Activated CD8-positive, alpha-beta T cell treated with anti-CD3 and anti-CD28 coated beads for 36 hours (primary cell): ENCODE results near the gene DCHS2. TPM values are rescaled to one million over a fixed set of nuclear protein-coding genes. Genes with fewer than 3 reads are reported as not detected.
A peak's percentile ranks its signal among the peaks of the same experiment; 100 is the strongest.

Source experiments
- ATAC-seq: fragments of 200-7000 bp; cut with Tn5 transposase; one replicate; pipeline ENCODE4 v1.10.0; 2021; ENCODE audit warnings: mild to moderate bottlenecking, moderate library complexity
- CTCF ChIA-PET: fragments of 350-600 bp; sonication (Branson Sonifier 250); formaldehyde crosslinking; loops from one replicate; lab custom pipeline; 2021; ENCODE audit warnings: antibody characterized with exemption; lab: Charles Lee
- POLR2A ChIA-PET: fragments of 350-600 bp; sonication (Branson Sonifier 250); formaldehyde crosslinking; loops from one replicate; lab custom pipeline; 2021; ENCODE audit warnings: antibody characterized with exemption; lab: Charles Lee
- DNase-seq: peaks from one replicate; pipeline ENCODE4 v3.0.0-alpha.2; 2020
- H3K27ac Mint-ChIP-seq: one replicate; pipeline ENCODE4 v1.8.0; 2021; ENCODE audit warnings: mild to moderate bottlenecking, mixed read lengths
- H3K27me3 Mint-ChIP-seq: one replicate; pipeline ENCODE4 v1.8.0; 2021; ENCODE audit warnings: mixed read lengths
- H3K36me3 Mint-ChIP-seq: one replicate; pipeline ENCODE4 v1.8.0; 2021; ENCODE audit warnings: low read depth, mixed read lengths
- H3K4me1 Mint-ChIP-seq: one replicate; pipeline ENCODE4 v1.8.0; 2021; ENCODE audit warnings: low read depth, mixed read lengths
- H3K4me3 Mint-ChIP-seq: one replicate; pipeline ENCODE4 v1.8.0; 2021; ENCODE audit warnings: mild to moderate bottlenecking, moderate library complexity, mixed read lengths
- H3K9me3 Mint-ChIP-seq: one replicate; pipeline ENCODE4 v1.8.0; 2021; ENCODE audit warnings: mixed read lengths
- intact Hi-C: fragments of 100-400 bp; cut with micrococcal nuclease; formaldehyde crosslinking; loops from one replicate; pipeline ENCODE4 v1.10.0; 2022
- total RNA-seq, 2 experiments: library from RNA; stranded (reverse); gene quantifications; one replicate each; pipeline ENCODE4 v1.2.3, GENCODE V29; 2021
- TF ChIP-seq, protein P1 (sequence below): fragments of 200-600 bp; IDR thresholded peaks from one replicate; pipeline ENCODE4 v1.8.0; 2022; ENCODE audit warnings: antibody characterized with exemption, mild to moderate bottlenecking

The DCHS2 gene
- total RNA-seq, 2 experiments from 2014 or later, result not detected

DNA sequence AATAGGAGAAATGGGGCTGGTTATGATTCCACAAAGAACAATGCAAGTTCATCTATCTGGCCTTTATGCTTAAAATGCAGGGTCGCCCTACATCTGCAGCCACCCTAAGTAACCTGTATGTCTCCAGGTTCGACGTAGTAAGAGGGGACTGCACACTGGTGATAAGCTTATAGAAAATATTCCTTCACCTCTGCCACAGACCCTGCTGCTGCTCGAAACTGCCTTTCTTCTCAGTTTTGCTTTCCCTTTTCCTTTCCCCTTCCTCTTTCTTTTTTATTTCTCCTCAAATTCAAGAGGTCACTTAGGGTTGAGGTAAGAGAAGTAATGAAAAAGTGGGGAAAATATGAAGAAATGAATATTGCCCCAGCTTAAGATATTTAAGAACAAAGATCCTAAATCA, 123.5 kb downstream of the DCHS2 start:
- H3K27ac Mint-ChIP-seq, result no peak overlapping the region
- no peak for ATAC-seq
- no peaks in the 10 kb centered on the region for H3K9me3 Mint-ChIP-seq
- ChIA-PET POLR2A (no interaction called here), CTCF (no interaction called here)
- peaks cover 7% of the 10 kb centered on the region for H3K27me3 Mint-ChIP-seq
- intact Hi-C loops, result no loop called here
- TF ChIP-seq, protein P1, sequence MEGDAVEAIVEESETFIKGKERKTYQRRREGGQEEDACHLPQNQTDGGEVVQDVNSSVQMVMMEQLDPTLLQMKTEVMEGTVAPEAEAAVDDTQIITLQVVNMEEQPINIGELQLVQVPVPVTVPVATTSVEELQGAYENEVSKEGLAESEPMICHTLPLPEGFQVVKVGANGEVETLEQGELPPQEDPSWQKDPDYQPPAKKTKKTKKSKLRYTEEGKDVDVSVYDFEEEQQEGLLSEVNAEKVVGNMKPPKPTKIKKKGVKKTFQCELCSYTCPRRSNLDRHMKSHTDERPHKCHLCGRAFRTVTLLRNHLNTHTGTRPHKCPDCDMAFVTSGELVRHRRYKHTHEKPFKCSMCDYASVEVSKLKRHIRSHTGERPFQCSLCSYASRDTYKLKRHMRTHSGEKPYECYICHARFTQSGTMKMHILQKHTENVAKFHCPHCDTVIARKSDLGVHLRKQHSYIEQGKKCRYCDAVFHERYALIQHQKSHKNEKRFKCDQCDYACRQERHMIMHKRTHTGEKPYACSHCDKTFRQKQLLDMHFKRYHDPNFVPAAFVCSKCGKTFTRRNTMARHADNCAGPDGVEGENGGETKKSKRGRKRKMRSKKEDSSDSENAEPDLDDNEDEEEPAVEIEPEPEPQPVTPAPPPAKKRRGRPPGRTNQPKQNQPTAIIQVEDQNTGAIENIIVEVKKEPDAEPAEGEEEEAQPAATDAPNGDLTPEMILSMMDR, result no peak
- H3K4me1 Mint-ChIP-seq, result peaks cover 6% of the 10 kb centered on the region
- DNase-seq, result no peak
- H3K4me3 Mint-ChIP-seq, result no peak overlapping the region
- no peaks in the 10 kb centered on the region for H3K36me3 Mint-ChIP-seq

DNA sequence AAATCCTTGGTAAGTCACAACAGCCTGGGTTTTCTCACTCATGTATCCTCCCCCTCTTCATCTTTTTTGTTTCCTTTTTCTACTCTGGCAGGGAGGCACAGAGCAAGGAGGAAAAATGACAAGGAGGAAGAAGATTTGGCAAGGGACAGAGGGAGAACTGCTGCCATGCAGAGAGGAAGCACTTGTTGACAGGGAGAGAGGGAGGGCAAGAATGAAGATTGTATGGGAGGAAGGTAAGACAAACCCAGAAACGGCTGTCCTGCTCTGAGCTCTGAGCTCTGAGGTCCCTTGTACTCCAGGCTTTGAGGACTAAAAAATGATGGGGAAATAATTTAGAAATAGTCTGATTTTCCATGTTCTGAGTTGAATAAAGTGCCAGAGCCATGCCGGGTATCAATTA, 123.9 kb downstream of the DCHS2 start:
- ATAC-seq, result no peak
- Mint-ChIP-seq H3K27ac (no peak overlapping the region), H3K4me3 (no peak overlapping the region)

DNA sequence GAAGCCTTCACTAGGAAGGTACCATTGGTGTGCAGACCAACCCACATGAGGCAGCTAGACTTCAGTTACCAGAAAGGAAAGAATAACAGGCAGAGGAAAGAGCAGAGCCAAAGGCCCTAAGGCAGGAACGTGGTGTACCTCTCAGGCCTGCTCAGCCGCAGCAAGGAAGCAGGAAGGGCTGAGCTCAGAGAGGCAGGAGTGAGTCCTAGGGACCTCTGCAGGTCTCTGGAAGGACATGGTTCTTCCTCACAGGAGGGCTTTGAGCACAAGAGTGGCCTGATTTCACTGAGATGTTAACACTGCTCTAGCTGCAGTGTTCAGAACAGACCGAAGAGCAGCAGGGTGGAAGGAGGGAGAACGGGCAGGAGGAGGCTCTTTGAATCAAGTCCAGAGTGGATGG, 124.6 kb downstream of the DCHS2 start:
- no peak for DNase-seq
- H3K36me3 Mint-ChIP-seq, result no peaks in the 10 kb centered on the region
- TF ChIP-seq, protein P1, result no peak
- H3K27ac Mint-ChIP-seq, result no peak overlapping the region
- H3K4me3 Mint-ChIP-seq, result no peak overlapping the region
- H3K4me1 Mint-ChIP-seq, result peaks cover 7% of the 10 kb centered on the region
- ATAC-seq, result no peak
- intact Hi-C loops, result no loop called here
- ChIA-PET CTCF (no interaction called here), POLR2A (no interaction called here)
- no peaks in the 10 kb centered on the region for H3K9me3 Mint-ChIP-seq
- peaks cover 7% of the 10 kb centered on the region for H3K27me3 Mint-ChIP-seq

More for the DNA sequence above, 123.9 kb downstream of the DCHS2 start:
- H3K9me3 Mint-ChIP-seq, result no peaks in the 10 kb centered on the region
- H3K36me3 Mint-ChIP-seq, result no peaks in the 10 kb centered on the region
- TF ChIP-seq, protein P1, result no peak
- no peak for DNase-seq
- ChIA-PET CTCF (no interaction called here), POLR2A (no interaction called here)
- H3K4me1 Mint-ChIP-seq, result peaks cover 6% of the 10 kb centered on the region
- intact Hi-C loops, result no loop called here
- peaks cover 7% of the 10 kb centered on the region for H3K27me3 Mint-ChIP-seq

DNA sequence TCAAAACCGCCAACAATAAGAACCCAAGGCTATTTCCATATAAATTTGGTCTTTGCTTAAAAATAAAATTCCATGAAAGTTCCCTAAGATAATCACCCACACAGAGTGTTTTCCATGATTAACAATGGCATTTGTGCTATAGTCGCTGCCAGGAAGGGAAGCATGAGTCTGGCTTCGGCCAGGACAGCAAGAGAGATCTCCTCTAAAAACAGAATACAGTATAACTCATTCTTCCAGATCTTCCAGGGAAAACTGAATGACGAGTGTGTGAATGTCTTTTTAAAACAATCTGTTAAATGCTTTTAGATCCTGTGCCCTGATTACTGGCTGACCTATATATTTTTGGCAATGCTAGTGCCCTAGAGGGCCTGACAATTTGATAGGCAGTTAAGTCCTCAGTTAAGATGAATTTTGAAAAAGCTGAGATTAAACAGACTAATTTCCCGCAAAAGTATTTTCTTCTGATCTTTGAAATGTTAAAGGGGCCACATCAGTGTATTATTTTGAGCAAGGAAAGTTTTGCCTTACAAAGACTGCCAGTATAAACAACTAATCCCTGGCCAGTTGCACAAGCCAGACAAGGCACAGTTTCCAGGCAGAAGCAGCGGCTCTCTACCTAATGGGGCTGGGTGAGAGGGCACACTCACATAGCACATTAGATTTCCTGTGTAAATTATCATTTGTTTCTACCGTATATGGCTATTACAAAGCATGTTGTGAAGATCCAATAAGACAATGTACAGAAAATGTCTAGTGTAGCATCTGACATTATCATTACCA, 127.3 kb downstream of the DCHS2 start:
- intact Hi-C loops, result no loop called here
- DNase-seq (no peak), ATAC-seq (no peak)
- ChIA-PET CTCF (no interaction called here), POLR2A (interaction anchor here (0.6 kb wide), 1 partner anchor 12 kb away, joined by 4 read pairs; no protein-coding TSS in a partner anchor)
- H3K27ac Mint-ChIP-seq, result no peak overlapping the region
- no peaks in the 10 kb centered on the region for H3K36me3 Mint-ChIP-seq
- no peak overlapping the region for H3K4me3 Mint-ChIP-seq
- peaks cover 2% of the 10 kb centered on the region for H3K27me3 Mint-ChIP-seq
- H3K9me3 Mint-ChIP-seq, result no peaks in the 10 kb centered on the region
- H3K4me1 Mint-ChIP-seq, result peaks cover 18% of the 10 kb centered on the region
- TF ChIP-seq, protein P1, result no peak

DNA sequence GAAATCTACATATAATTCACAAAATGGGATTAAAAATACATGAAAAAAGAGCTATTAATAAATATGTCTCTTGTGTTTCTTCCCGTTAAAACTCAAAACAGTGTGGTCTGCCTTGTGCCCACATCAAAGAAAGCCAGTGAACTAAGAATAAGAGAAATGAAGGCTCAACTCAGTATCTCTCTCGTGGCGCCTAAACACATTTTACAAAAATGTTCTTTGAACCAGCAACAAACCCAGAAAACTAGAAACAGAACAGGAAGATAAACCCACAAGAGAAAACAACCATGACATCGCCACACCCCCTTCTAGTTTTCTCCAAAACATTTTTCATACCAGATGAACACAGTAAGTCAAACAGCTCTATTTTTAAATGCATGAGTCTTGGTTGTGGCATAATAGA, 130.1 kb downstream of the DCHS2 start:
- peak; percentile 17 for DNase-seq

More for the DNA sequence above, 130.1 kb downstream of the DCHS2 start:
- Mint-ChIP-seq H3K9me3 (no peaks in the 10 kb centered on the region), H3K4me3 (no peak overlapping the region), H3K27ac (no peak overlapping the region), H3K27me3 (peaks cover 1% of the 10 kb centered on the region), H3K36me3 (no peaks in the 10 kb centered on the region), H3K4me1 (peaks cover 12% of the 10 kb centered on the region)
- CTCF ChIA-PET, result no interaction called here
- POLR2A ChIA-PET, result no interaction called here
- ATAC-seq, result no peak
- TF ChIP-seq, protein P1, result no peak
- intact Hi-C loops, result no loop called here
